ENCODE measurements around the gene ACOT11.

DNA sequence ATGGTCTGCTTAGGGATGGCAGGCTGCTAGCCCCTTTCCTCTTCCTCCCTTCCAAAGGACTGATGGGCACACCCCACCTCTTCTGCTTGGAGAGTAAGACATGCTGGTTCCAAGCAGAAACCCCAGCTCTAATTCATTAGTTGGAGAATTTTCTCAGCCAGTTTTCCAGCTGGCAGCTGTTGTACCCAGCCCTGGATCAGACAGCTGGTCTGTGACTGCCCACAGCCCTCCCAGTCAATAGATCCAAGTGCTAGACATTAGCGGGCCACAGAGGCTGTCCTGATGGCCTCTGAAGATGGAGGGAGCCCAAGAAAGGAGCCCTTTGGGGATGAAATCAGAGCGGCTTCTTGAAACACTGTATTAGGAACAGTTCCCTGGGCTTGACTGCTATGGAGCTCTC, 35.8 kb downstream of the ACOT11 start:
- TF ChIP-seq CTCF (IDR thresholded peaks at IDR 0.05): no peak
- TF ChIP-seq POLR2A (IDR thresholded peaks at IDR 0.05): no peak
